Psoas muscle (tissue), 8 donors: ENCODE measurements around the gene SCAMP5. TPM values are rescaled to one million over a fixed set of nuclear protein-coding genes. Genes with fewer than 3 reads are reported as not detected.

Experiments
- ATAC-seq, 4 donors: fragments of 200-7000 bp; cut with Tn5 transposase; one replicate each; pipeline ENCODE4 v1.9.1; 2020; ENCODE audit warnings: moderate library complexity in 3 of 4, mild to moderate bottlenecking in 2 of 4
- DNase-seq, 2 donors: peaks; one replicate each; pipeline ENCODE4 v3.0.0-alpha.2; 2020
- H3K27ac ChIP-seq: fragments of 200-600 bp; one replicate; pipeline ENCODE4 v1.8.0; 2022
- H3K27me3 ChIP-seq, 3 donors: fragments of 200-600 bp in 1 of 3; one replicate each; pipeline versions ENCODE4 v1.6.1 to v1.8.0; 2013 to 2022; ENCODE audit warnings: low read length in 2 of 3, mild to moderate bottlenecking in 2 of 3, moderate library complexity in 1 of 3; ENCODE audit not compliant: insufficient read depth in 3 of 3
- H3K36me3 ChIP-seq, 2 donors: fragments of 200-600 bp in 1 of 2; one replicate each; pipeline versions ENCODE4 v1.6.1 to v1.8.0; 2013 to 2022; ENCODE audit warnings: low read depth in 1 of 2, mild to moderate bottlenecking in 1 of 2, moderate library complexity in 1 of 2; ENCODE audit not compliant: insufficient read depth in 1 of 2
- H3K4me1 ChIP-seq: fragments of 200-600 bp; one replicate; pipeline ENCODE4 v1.8.0; 2022
- H3K4me3 ChIP-seq: fragments of 200-600 bp; one replicate; pipeline ENCODE4 v1.8.0; 2022; ENCODE audit warnings: mild to moderate bottlenecking
- H3K9me3 ChIP-seq: fragments of 200-600 bp; one replicate; pipeline ENCODE4 v1.8.0; 2022
- WGBS, 3 donors: extraction: QIAGEN DNeasy Blood & Tissue Kit; methylation state at CpG; one replicate each; pipeline versions ENCODE4 v1.1.6 to v1.1.7; 2013; 5-methylcytosine and 5-hydroxymethylcytosine counted together
- intact Hi-C, 2 donors: fragments of 100-400 bp; cut with DNase I; formaldehyde crosslinking; loops; one replicate each; pipeline versions ENCODE4 v1.11.0 to v1.14.2; 2022
- polyA plus RNA-seq, 3 donors: library from polyadenylated mRNA; stranded (reverse); fragments of 200-250 nt; gene quantifications; one replicate each; pipeline ENCODE4 v1.2.3, GENCODE V29; 2013
- total RNA-seq, 4 donors: library from RNA; stranded (reverse); fragmentation: NEBNext Ultra II Directional in 2 of 4; extraction: Animal tissue kit (Norgen Biotek cat#: 25700) in 2 of 4; gene quantifications; one replicate each; pipeline versions ENCODE4 v1.2.1 to v1.2.4, GENCODE V29; 2021 to 2023
- TF ChIP-seq, protein P1 (sequence below): fragments of 200-600 bp; IDR thresholded peaks from one replicate; pipeline ENCODE4 v1.8.0; 2022; ENCODE audit warnings: antibody characterized with exemption
- donor health status: healthy with polysubstance abuse.
- donor health status: DM: no; HTN: no; CAD: no; lungs with moderate emphysema.
- donor health status: Bipolar disorder and iron deficiency.
- donor health status: healthy.
- donor health status: DM: yes; HTN: yes; CAD: no.
- donor health status: DM: no; HTN: no; CAD: no.
- donor health status: DM: no; HTN: no; CAD: no.
- donor health status: DM: yes; HTN: yes; CAD: no.

SCAMP5 gene
- total and polyA plus RNA-seq, 7 donors = 0.03 to 6.3 (median 0.60) TPM; not detected in 1

DNA sequence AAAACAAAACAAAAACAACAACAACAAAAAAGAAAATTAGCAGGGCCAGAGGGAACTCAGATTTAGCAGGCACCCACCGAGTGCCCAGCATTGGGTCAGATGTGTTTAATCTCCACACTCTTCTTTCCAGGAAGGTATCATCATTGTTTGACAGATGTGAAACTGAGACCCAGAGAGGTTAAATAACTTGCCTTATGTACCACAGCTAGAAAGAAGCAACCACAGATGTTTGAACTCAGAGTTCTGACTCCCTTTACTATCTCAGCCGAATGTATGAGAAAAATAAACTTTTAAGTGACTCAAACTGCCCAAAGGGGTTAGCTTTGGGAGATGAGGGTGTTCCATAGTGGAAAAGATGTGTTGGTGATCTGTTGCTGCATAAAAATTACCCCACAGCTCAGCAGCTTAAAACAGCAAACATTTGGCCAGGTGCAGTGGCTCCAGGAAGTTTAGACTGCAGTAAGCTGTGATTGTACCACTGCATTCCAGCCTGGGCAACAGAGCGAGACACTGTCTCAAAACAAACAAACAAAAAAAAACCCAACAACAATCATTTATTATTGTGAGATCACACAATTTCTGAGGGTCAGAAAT, 34.3 kb upstream of the SCAMP5 start:
- ATAC-seq (no peak), DNase-seq (no peak)
- Histone ChIP-seq H3K36me3 (no peaks in the 10 kb centered on the region), H3K27ac (no peak overlapping the region), H3K27me3 (peaks cover 0 to 31% (median 17%) of the 10 kb centered on the region in 3 donors), H3K4me1 (peaks cover 25% of the 10 kb centered on the region), H3K9me3 (no peaks in the 10 kb centered on the region), H3K4me3 (no peak overlapping the region)
- WGBS, 3 donors = 60% methylated on average over 3 of the region's 3 CpGs
- intact Hi-C loops = no loop called here
- TF ChIP-seq, protein P1, sequence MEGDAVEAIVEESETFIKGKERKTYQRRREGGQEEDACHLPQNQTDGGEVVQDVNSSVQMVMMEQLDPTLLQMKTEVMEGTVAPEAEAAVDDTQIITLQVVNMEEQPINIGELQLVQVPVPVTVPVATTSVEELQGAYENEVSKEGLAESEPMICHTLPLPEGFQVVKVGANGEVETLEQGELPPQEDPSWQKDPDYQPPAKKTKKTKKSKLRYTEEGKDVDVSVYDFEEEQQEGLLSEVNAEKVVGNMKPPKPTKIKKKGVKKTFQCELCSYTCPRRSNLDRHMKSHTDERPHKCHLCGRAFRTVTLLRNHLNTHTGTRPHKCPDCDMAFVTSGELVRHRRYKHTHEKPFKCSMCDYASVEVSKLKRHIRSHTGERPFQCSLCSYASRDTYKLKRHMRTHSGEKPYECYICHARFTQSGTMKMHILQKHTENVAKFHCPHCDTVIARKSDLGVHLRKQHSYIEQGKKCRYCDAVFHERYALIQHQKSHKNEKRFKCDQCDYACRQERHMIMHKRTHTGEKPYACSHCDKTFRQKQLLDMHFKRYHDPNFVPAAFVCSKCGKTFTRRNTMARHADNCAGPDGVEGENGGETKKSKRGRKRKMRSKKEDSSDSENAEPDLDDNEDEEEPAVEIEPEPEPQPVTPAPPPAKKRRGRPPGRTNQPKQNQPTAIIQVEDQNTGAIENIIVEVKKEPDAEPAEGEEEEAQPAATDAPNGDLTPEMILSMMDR = no peak

DNA sequence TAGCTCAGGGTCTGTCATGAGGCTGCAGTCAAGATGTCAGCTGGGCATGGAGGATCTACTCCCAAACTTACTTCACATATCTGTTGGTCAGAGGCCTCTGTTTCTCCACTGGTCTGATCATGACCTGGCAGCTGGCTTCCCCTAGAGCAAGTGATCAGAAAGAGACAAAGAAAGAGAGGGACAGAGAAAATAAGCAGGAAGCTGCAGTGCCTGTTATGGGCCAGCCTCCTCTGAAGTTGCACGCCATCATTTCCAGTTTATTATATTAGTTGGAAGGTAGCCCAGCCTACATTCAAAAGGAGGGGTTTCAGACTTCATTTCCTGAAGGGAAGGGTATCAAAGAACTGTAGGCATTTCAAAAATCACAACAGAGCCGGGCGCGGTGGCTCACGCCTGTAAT, 33.7 kb upstream of the SCAMP5 start:
- intact Hi-C loops = no loop called here
- H3K27ac ChIP-seq = no peak overlapping the region
- H3K4me3 ChIP-seq = no peak overlapping the region
- TF ChIP-seq, protein P1 = no peak
- peaks cover 21% of the 10 kb centered on the region for H3K4me1 ChIP-seq
- no peaks in the 10 kb centered on the region for H3K9me3 ChIP-seq
- WGBS, 3 donors = 56 to 68% (median 67%) methylated on average over 5 of the region's 5 CpGs
- DNase-seq (no peak), ATAC-seq (no peak)
- no peaks in the 10 kb centered on the region for H3K36me3 ChIP-seq
- H3K27me3 ChIP-seq = peaks cover 0 to 31% (median 17%) of the 10 kb centered on the region in 3 donors

DNA sequence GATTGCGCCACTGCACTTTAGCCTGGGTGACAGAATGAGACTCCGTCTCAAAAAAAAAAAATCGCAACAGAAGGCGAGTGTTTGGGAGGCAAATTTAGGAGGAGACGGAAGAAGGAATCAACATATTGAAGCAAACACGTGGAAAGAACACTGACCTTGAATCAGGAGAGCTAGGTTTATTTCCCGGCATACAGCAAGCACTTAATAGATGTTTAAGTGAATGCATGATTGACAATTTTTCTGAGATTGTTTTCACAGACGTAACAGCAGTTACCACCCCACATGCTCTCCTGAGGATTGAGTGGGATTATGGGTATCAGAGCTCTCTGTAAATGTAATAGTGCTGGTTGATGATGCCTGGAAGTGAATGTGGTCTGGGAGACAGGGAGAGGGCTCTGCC, 33.1 kb upstream of the SCAMP5 start:
- 82 to 86% (median 85%) methylated on average over 8 of the region's 8 CpGs for WGBS, 3 donors
- Histone ChIP-seq H3K27ac (no peak overlapping the region), H3K36me3 (no peaks in the 10 kb centered on the region), H3K4me3 (no peak overlapping the region), H3K4me1 (peaks cover 16% of the 10 kb centered on the region), H3K27me3 (peaks cover 0 to 27% (median 16%) of the 10 kb centered on the region in 3 donors), H3K9me3 (no peaks in the 10 kb centered on the region)
- ATAC-seq (no peak), DNase-seq (no peak)
- TF ChIP-seq, protein P1 = no peak
- intact Hi-C loops = no loop called here

DNA sequence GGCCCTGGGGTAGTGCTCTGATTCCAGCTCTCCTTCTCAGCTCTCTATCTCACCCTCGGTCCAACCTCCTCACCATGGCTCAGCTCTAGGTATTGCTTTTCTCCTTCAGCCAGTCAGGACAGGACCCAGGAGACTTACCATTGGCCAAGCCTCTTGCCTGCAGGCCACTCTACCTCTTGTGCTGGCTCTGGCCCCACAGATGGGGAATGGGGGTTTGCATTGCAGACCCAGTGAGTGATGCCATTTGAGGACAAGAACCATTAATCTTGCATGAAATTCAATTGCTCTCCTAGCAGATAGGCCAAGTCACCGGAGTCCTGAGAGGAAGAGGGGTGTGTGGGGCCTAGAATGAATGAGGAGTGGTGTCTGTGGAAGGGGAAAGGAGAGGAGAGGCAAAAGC, 32.7 kb upstream of the SCAMP5 start:
- Histone ChIP-seq H3K27me3 (peaks cover 0 to 23% (median 11%) of the 10 kb centered on the region in 3 donors), H3K4me1 (peaks cover 13% of the 10 kb centered on the region), H3K9me3 (no peaks in the 10 kb centered on the region), H3K4me3 (no peak overlapping the region), H3K27ac (no peak overlapping the region), H3K36me3 (no peaks in the 10 kb centered on the region)
- TF ChIP-seq, protein P1 = no peak
- ATAC-seq = no peak
- WGBS, 3 donors = 41 to 54% (median 52%) methylated on average over 2 of the region's 2 CpGs
- no peak for DNase-seq
- intact Hi-C loops = no loop called here

DNA sequence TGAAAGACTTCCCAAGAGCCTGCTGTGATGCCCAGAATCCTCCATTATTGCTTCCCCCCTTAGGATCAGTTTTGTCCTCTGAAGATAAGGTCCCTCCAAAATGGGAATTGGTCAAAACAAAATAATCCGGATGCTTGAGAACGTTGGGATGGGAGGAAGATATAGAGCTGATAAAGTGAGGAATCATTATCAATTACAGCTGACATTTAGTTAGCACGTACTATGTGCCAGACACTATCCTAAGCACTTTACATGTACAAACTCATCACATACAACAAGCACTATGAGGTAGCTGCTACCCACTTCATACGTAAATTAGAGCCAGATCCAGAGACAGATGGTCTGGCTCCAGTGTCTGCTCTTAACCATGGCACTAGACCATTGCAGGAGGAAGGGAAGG, 32.1 kb upstream of the SCAMP5 start:
- Histone ChIP-seq H3K36me3 (no peaks in the 10 kb centered on the region), H3K27me3 (peaks cover 0 to 17% (median 10%) of the 10 kb centered on the region in 3 donors), H3K9me3 (no peaks in the 10 kb centered on the region), H3K27ac (no peak overlapping the region), H3K4me3 (no peak overlapping the region), H3K4me1 (peaks cover 8% of the 10 kb centered on the region)
- 72 to 82% (median 81%) methylated on average over 4 of the region's 4 CpGs for whole genome bisulfite sequencing, 3 donors
- ATAC-seq = no peak
- intact Hi-C loops = no loop called here
- TF ChIP-seq, protein P1 = no peak
- DNase-seq = no peak
